Measurements from ENCODE around the gene TRIM74. TPM values are rescaled to one million over a fixed set of nuclear protein-coding genes. Genes with fewer than 3 reads are reported as not detected.
"Not testable (repeated sequence)": the region's sequence is repeated elsewhere in the genome, so short reads cannot be mapped to it uniquely, and the experiment has no call there.

Gene TRIM74
- total and polyA plus RNA-seq, 8 donors, result 3.1 to 14.1 (median 7.1) TPM; not detected in 4

- H3K36me3 ChIP-seq; H3K9me3 ChIP-seq; DNase-seq; H3K4me3 ChIP-seq; H3K27me3 ChIP-seq; intact Hi-C loops (cut with DNase I; ENCODE audit: low total_unique reads); H3K4me1 ChIP-seq; H3K27ac ChIP-seq: not testable (repeated sequence)
- WGBS, 5 donors, result 88 to 100% (median 96%) methylated on average over 2 to 5 of the region's 12 CpGs; no CpG with 5 or more reads in 1 of the 5 donors
Observed at GRCh38 chr7:72976434-72976833, 7.2 kb upstream of the TRIM74 start.

- H3K36me3 ChIP-seq; H3K4me1 ChIP-seq; H3K4me3 ChIP-seq; intact Hi-C loops (cut with DNase I; ENCODE audit: low total_unique reads); H3K27ac ChIP-seq; DNase-seq; H3K27me3 ChIP-seq; H3K9me3 ChIP-seq: not testable (repeated sequence)
- 93 to 97% (median 94%) methylated on average over 8 to 12 of the region's 55 CpGs; no CpG with 5 or more reads in 1 of the 5 donors for WGBS, 5 donors
Observed at GRCh38 chr7:72975656-72976286, 6.5 kb upstream of the TRIM74 start.

GRCh38 chr7:72974781-72975180 lies 5.5 kb upstream of the TRIM74 start:
- DNase-seq; H3K9me3 ChIP-seq; H3K27me3 ChIP-seq; H3K4me3 ChIP-seq; H3K4me1 ChIP-seq; H3K36me3 ChIP-seq; intact Hi-C loops (cut with DNase I; ENCODE audit: low total_unique reads); H3K27ac ChIP-seq: not testable (repeated sequence)
- WGBS, 5 donors, result 88 to 100% (median 96%) methylated on average over 2 to 4 of the region's 7 CpGs

GRCh38 chr7:72971505-72971904 lies 2.2 kb upstream of the TRIM74 start:
- H3K36me3 ChIP-seq; H3K4me1 ChIP-seq; H3K4me3 ChIP-seq; intact Hi-C loops (cut with DNase I; ENCODE audit: low total_unique reads); H3K27ac ChIP-seq; H3K27me3 ChIP-seq; H3K9me3 ChIP-seq; DNase-seq: not testable (repeated sequence)
- WGBS, 5 donors, result no CpG with 5 or more reads among the region's 6 CpGs

GRCh38 chr7:72969688-72970087 lies 422 bp upstream of the TRIM74 start:
- H3K27ac ChIP-seq; H3K27me3 ChIP-seq; H3K4me3 ChIP-seq; H3K36me3 ChIP-seq; DNase-seq; H3K4me1 ChIP-seq; intact Hi-C loops (cut with DNase I; ENCODE audit: low total_unique reads); H3K9me3 ChIP-seq: not testable (repeated sequence)
- 27 to 49% (median 38%) methylated on average over 6 to 14 of the region's 29 CpGs; no CpG with 5 or more reads in 1 of the 5 donors for WGBS, 5 donors

- intact Hi-C loops (cut with DNase I; ENCODE audit: low total_unique reads); H3K4me3 ChIP-seq; H3K4me1 ChIP-seq; H3K36me3 ChIP-seq; H3K27me3 ChIP-seq; H3K9me3 ChIP-seq; H3K27ac ChIP-seq: not testable (repeated sequence)
- peak in 1 of 2 donors; percentile 29 for DNase-seq
- WGBS, 5 donors, result 25 to 62% (median 35%) methylated on average over 2 of the region's 3 CpGs; no CpG with 5 or more reads in 2 of the 5 donors
Observed at GRCh38 chr7:72966892-72967291, 2.4 kb downstream of the TRIM74 start.

- WGBS, 5 donors, result no CpG with 5 or more reads among the region's 31 CpGs
- H3K4me3 ChIP-seq; intact Hi-C loops (cut with DNase I; ENCODE audit: low total_unique reads); H3K27ac ChIP-seq; H3K9me3 ChIP-seq; H3K4me1 ChIP-seq; H3K36me3 ChIP-seq; DNase-seq; H3K27me3 ChIP-seq: not testable (repeated sequence)
Observed at GRCh38 chr7:72965186-72965975, 3.9 kb downstream of the TRIM74 start.

GRCh38 chr7:72963056-72963455 lies 6.2 kb downstream of the TRIM74 start:
- H3K36me3 ChIP-seq; H3K9me3 ChIP-seq; H3K4me1 ChIP-seq; DNase-seq; H3K4me3 ChIP-seq; intact Hi-C loops (cut with DNase I; ENCODE audit: low total_unique reads); H3K27me3 ChIP-seq; H3K27ac ChIP-seq: not testable (repeated sequence)
- 63 to 82% (median 73%) methylated on average over 1 to 4 of the region's 8 CpGs; no CpG with 5 or more reads in 1 of the 5 donors for WGBS, 5 donors

GRCh38 chr7:72961346-72961650 lies 8.0 kb downstream of the TRIM74 start:
- DNase-seq; H3K27me3 ChIP-seq; H3K36me3 ChIP-seq; H3K4me3 ChIP-seq; H3K4me1 ChIP-seq; H3K27ac ChIP-seq; H3K9me3 ChIP-seq; intact Hi-C loops (cut with DNase I; ENCODE audit: low total_unique reads): not testable (repeated sequence)
- WGBS, 5 donors, result no CpG with 5 or more reads among the region's 9 CpGs

- H3K27ac ChIP-seq; intact Hi-C loops (cut with DNase I; ENCODE audit: low total_unique reads); H3K27me3 ChIP-seq; H3K4me3 ChIP-seq; H3K36me3 ChIP-seq; DNase-seq; H3K4me1 ChIP-seq; H3K9me3 ChIP-seq: not testable (repeated sequence)
- no CpG with 5 or more reads among the region's 20 CpGs for WGBS, 5 donors
Observed at GRCh38 chr7:72960626-72961345, 8.5 kb downstream of the TRIM74 start.

GRCh38 chr7:72960029-72960428 lies 9.2 kb downstream of the TRIM74 start:
- H3K4me3 ChIP-seq, H3K9me3 ChIP-seq: not testable (repeated sequence)
- WGBS, 5 donors, result 73 to 93% (median 87%) methylated on average over 2 to 4 of the region's 18 CpGs; no CpG with 5 or more reads in 1 of the 5 donors

More at GRCh38 chr7:72960029-72960428, 9.2 kb downstream of the TRIM74 start:
- DNase-seq; H3K36me3 ChIP-seq; H3K4me1 ChIP-seq; intact Hi-C loops (cut with DNase I; ENCODE audit: low total_unique reads); H3K27me3 ChIP-seq; H3K27ac ChIP-seq: not testable (repeated sequence)

All from stomach (tissue), 9 donors.